B cell (primary cell): ENCODE measurements around the gene IFIT2. TPM values are rescaled to one million over a fixed set of nuclear protein-coding genes. Genes with fewer than 3 reads are reported as not detected.

ENCODE experiments used
- ATAC-seq: fragments of 200-7000 bp; cut with Tn5 transposase; one replicate; pipeline ENCODE4 v1.10.0; 2021; ENCODE audit warnings: low read depth, mild to moderate bottlenecking, moderate number of reproducible peaks, moderate library complexity
- CTCF ChIA-PET: fragments of 350-600 bp; sonication (Branson Sonifier 250); formaldehyde crosslinking; loops from one replicate; lab custom pipeline; 2021; ENCODE audit warnings: antibody characterized with exemption, inconsistent platforms; lab: Charles Lee
- POLR2A ChIA-PET: fragments of 350-600 bp; sonication (Branson Sonifier 250); formaldehyde crosslinking; loops from one replicate; lab custom pipeline; 2021; ENCODE audit warnings: antibody characterized with exemption; lab: Charles Lee
- DNase-seq: peaks from one replicate; pipeline ENCODE4 v3.0.0; 2013
- H2AFZ ChIP-seq: 2 replicates; pipeline ENCODE4 v1.6.1; 2012; ENCODE audit warnings: mild to moderate bottlenecking, low read depth, low read length; ENCODE audit not compliant: insufficient read depth, poor library complexity, severe bottlenecking
- H3K27ac ChIP-seq, 2 donors: 1 replicate in 1 of 2; 2 replicates in 1 of 2; pipeline ENCODE4 v1.5.1; 2012 to 2013; ENCODE audit warnings: low read length in 2 of 2, mild to moderate bottlenecking in 2 of 2, moderate library complexity in 1 of 2
- H3K27me3 ChIP-seq, 4 experiments: fragments of 200-600 bp in 1 of 4; sonication (generic) in 1 of 4; replicated peaks in 1 of 4; 1 replicate in 2 of 4; 2 replicates in 2 of 4; pipeline versions ENCODE4 v1.6.1 to v1.7.0; 2013 to 2016; ENCODE audit warnings: low read length in 3 of 4, mild to moderate bottlenecking in 2 of 4, mixed read lengths in 1 of 4, moderate library complexity in 1 of 4; ENCODE audit not compliant: insufficient read depth in 4 of 4, control insufficient read depth in 3 of 4; ENCODE audit errors: control extremely low read depth in 1 of 4
- H3K36me3 ChIP-seq, 2 experiments: replicated peaks in 1 of 2; 1 replicate in 1 of 2; 2 replicates in 1 of 2; pipeline versions ENCODE4 v1.6.1 to v1.7.1; 2013; ENCODE audit warnings: low read length in 1 of 2; ENCODE audit not compliant: insufficient read depth in 2 of 2, control insufficient read depth in 1 of 2; ENCODE audit errors: control extremely low read depth in 1 of 2, extremely low read depth in 1 of 2
- H3K4me1 ChIP-seq, 2 donors: fragments of 200-600 bp in 1 of 2; sonication (generic) in 1 of 2; 1 replicate in 1 of 2; 2 replicates in 1 of 2; pipeline versions ENCODE4 v1.5.1 to v1.6.1; 2013 to 2017; ENCODE audit warnings: low read length in 2 of 2; ENCODE audit not compliant: control insufficient read depth in 2 of 2, insufficient read depth in 2 of 2
- H3K4me2 ChIP-seq: replicated peaks from 2 replicates; pipeline ENCODE3; 2012; ENCODE audit warnings: mild to moderate bottlenecking, low read depth, low read length; ENCODE audit not compliant: poor library complexity, severe bottlenecking
- H3K4me3 ChIP-seq, 5 experiments: fragments of 200-600 bp in 1 of 5; sonication (generic) in 1 of 5; 1 replicate in 3 of 5; 2 replicates in 2 of 5; pipeline versions ENCODE4 v1.5.1 to v1.7.0; 2011 to 2016; ENCODE audit warnings: low read length in 4 of 5, mild to moderate bottlenecking in 4 of 5, low read depth in 2 of 5, control low read depth in 1 of 5, moderate library complexity in 1 of 5; ENCODE audit not compliant: insufficient read depth in 1 of 5; ENCODE audit errors: control extremely low read depth in 1 of 5, extremely low read depth in 1 of 5
- H3K79me2 ChIP-seq: fragments of 200-600 bp; sonication (generic); one replicate; pipeline ENCODE4 v1.6.0; 2016; ENCODE audit warnings: low read length; ENCODE audit not compliant: control insufficient read depth, insufficient read depth
- H3K9ac ChIP-seq: fragments of 200-600 bp; sonication (generic); 2 replicates; pipeline ENCODE4 v1.6.1; 2017; ENCODE audit warnings: mild to moderate bottlenecking, low read length, moderate library complexity
- H3K9me3 ChIP-seq, 3 donors: one replicate each; pipeline versions ENCODE4 v1.6.1 to v1.7.1; 2013; ENCODE audit warnings: low read length in 2 of 3; ENCODE audit not compliant: control insufficient read depth in 2 of 3, insufficient read depth in 1 of 3; ENCODE audit errors: control extremely low read depth in 1 of 3
- H4K20me1 ChIP-seq: 2 replicates; pipeline ENCODE4 v1.6.0; 2012; ENCODE audit warnings: mild to moderate bottlenecking, low read length; ENCODE audit not compliant: insufficient read depth, control insufficient read depth, poor library complexity, severe bottlenecking
- H3K27ac Mint-ChIP-seq: one replicate; pipeline ENCODE4 v1.8.0; 2021; ENCODE audit warnings: mixed read lengths
- H3K27me3 Mint-ChIP-seq: one replicate; pipeline ENCODE4 v1.8.0; 2021; ENCODE audit warnings: mixed read lengths
- H3K4me1 Mint-ChIP-seq: one replicate; pipeline ENCODE4 v1.8.0; 2021; ENCODE audit warnings: mixed read lengths
- H3K4me3 Mint-ChIP-seq: one replicate; pipeline ENCODE4 v1.8.0; 2021; ENCODE audit warnings: mixed read lengths
- H3K9me3 Mint-ChIP-seq: one replicate; pipeline ENCODE4 v1.8.0; 2022; ENCODE audit warnings: mixed read lengths; ENCODE audit not compliant: insufficient read depth
- EZH2 ChIP-seq: IDR thresholded peaks from 2 replicates; pipeline ENCODE4 v1.6.1; 2012; ENCODE audit warnings: borderline replicate concordance, low read depth, mild to moderate bottlenecking, moderate library complexity, low read length; ENCODE audit not compliant: insufficient read depth, poor library complexity, severe bottlenecking
- WGBS: methylation state at CpG from one replicate; pipeline ENCODE4 v1.1.5; 2013; ENCODE audit warnings: missing lambda C conversion rate; ENCODE audit not compliant: insufficient coverage; 5-methylcytosine and 5-hydroxymethylcytosine counted together
- intact Hi-C: fragments of 100-400 bp; cut with micrococcal nuclease; formaldehyde crosslinking; loops from one replicate; pipeline ENCODE4 v1.10.0; 2022
- polyA plus RNA-seq: library from polyadenylated mRNA; depleted of rRNA; stranded (reverse); fragments of >200 nt; gene quantifications from 2 replicates; pipeline ENCODE4 v1.2.3, GENCODE V29; 2012
- total RNA-seq, 2 donors: library from RNA; stranded (reverse); fragments of 120-200 nt in 1 of 2; gene quantifications; 1 replicate in 1 of 2; 2 replicates in 1 of 2; pipeline versions ENCODE4 v1.2.3 to v1.2.4, GENCODE V29; 2013 to 2022
- TF ChIP-seq, protein P1 (sequence below): fragments of 200-600 bp; IDR thresholded peaks from one replicate; pipeline ENCODE4 v1.8.0; 2022; ENCODE audit warnings: antibody characterized with exemption, mild to moderate bottlenecking

IFIT2 gene
- total and polyA plus RNA-seq, 2 donors (not counting 1 experiment from before 2014, with no cell fraction given), result 3.6 to 12.4 TPM

DNA sequence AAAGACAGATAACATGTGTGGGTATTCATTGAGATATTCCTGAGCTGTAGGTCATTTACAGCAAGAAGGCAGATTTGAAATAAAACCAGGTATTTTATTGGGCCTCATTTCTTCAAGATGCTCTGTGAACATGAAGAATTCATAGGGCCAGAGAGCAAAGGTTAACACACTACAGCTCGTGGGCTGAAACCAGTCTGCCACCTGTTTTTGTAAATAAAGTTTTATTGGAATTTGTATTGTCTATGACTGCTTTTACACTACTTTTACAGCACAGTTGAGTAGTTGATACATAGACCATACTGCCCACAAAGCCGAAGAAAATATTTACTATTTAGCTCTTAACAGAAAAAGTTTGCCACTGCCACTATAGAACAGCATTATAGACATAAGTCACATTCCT lies 28.2 kb upstream of the IFIT2 start:
- H3K4me1 ChIP-seq, result no peaks in the 10 kb centered on the region
- H3K36me3 ChIP-seq, result no peaks in the 10 kb centered on the region
- no peak for TF ChIP-seq EZH2
- TF ChIP-seq, protein P1, sequence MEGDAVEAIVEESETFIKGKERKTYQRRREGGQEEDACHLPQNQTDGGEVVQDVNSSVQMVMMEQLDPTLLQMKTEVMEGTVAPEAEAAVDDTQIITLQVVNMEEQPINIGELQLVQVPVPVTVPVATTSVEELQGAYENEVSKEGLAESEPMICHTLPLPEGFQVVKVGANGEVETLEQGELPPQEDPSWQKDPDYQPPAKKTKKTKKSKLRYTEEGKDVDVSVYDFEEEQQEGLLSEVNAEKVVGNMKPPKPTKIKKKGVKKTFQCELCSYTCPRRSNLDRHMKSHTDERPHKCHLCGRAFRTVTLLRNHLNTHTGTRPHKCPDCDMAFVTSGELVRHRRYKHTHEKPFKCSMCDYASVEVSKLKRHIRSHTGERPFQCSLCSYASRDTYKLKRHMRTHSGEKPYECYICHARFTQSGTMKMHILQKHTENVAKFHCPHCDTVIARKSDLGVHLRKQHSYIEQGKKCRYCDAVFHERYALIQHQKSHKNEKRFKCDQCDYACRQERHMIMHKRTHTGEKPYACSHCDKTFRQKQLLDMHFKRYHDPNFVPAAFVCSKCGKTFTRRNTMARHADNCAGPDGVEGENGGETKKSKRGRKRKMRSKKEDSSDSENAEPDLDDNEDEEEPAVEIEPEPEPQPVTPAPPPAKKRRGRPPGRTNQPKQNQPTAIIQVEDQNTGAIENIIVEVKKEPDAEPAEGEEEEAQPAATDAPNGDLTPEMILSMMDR, result no peak
- Mint-ChIP-seq H3K4me1 (no peaks in the 10 kb centered on the region), H3K27me3 (peaks cover 3% of the 10 kb centered on the region), H3K27ac (no peak overlapping the region), H3K4me3 (no peak overlapping the region), H3K9me3 (no peaks in the 10 kb centered on the region)
- POLR2A ChIA-PET, result interaction anchor here (0.5 kb wide), 1 partner anchor 342 kb away, joined by 3 read pairs; no protein-coding TSS in a partner anchor
- DNase-seq (no peak), ATAC-seq (no peak)
- H3K4me3 ChIP-seq, result no peak overlapping the region
- H3K27me3 ChIP-seq, result no peaks in the 10 kb centered on the region
- H3K79me2 ChIP-seq, result no peaks in the 10 kb centered on the region
- H4K20me1 ChIP-seq, result no peaks in the 10 kb centered on the region
- WGBS, result no CpG with 5 or more reads among the region's 2 CpGs
- H2AFZ ChIP-seq, result no peak overlapping the region
- no peaks in the 10 kb centered on the region for H3K9me3 ChIP-seq
- CTCF ChIA-PET, result interaction anchor here (0.6 to 1.5 kb wide), 2 partner anchors 16 to 56 kb away, joined by 3 read pairs; no protein-coding TSS in a partner anchor
- intact Hi-C loops, result no loop called here
- no peak overlapping the region for H3K9ac ChIP-seq
- no peak overlapping the region for H3K4me2 ChIP-seq
- no peak overlapping the region for H3K27ac ChIP-seq

- no peaks in the 10 kb centered on the region for H4K20me1 ChIP-seq
Observed at GRCh38 chr10:89274928-89275327, 26.9 kb upstream of the IFIT2 start.

More at GRCh38 chr10:89274928-89275327, 26.9 kb upstream of the IFIT2 start:
- ChIA-PET CTCF (interaction anchor here (1.5 kb wide), 3 partner anchors 13 to 95 kb away, joined by 3 to 6 read pairs (median 4); no protein-coding TSS in a partner anchor), POLR2A (no interaction called here)
- Mint-ChIP-seq H3K9me3 (no peaks in the 10 kb centered on the region), H3K4me1 (no peaks in the 10 kb centered on the region), H3K27ac (no peak overlapping the region), H3K4me3 (no peak overlapping the region), H3K27me3 (peaks cover 3% of the 10 kb centered on the region)
- intact Hi-C loops, result no loop called here
- Histone ChIP-seq H3K4me2 (no peak overlapping the region), H3K27ac (no peak overlapping the region), H3K4me1 (no peaks in the 10 kb centered on the region), H3K27me3 (no peaks in the 10 kb centered on the region), H3K9ac (no peak overlapping the region), H3K79me2 (no peaks in the 10 kb centered on the region), H2AFZ (no peak overlapping the region), H3K4me3 (no peak overlapping the region), H3K9me3 (no peaks in the 10 kb centered on the region), H3K36me3 (no peaks in the 10 kb centered on the region)
- no peak for DNase-seq
- TF ChIP-seq EZH2, result no peak
- TF ChIP-seq, protein P1, result no peak
- no peak for ATAC-seq
- 70% methylated on average over 2 of the region's 3 CpGs for WGBS
